ENCODE measurements around the gene FLT4. TPM values are rescaled to one million over a fixed set of nuclear protein-coding genes. Genes with fewer than 3 reads are reported as not detected.

FLT4 gene
- total and polyA plus RNA-seq, 2 of the 13 experiments (the other 11 are each of a cell fraction or from before 2014, with no cell fraction given), result not detected

- TF ChIP-seq PHF20 (CRISPR knock-in tag; IDR thresholded peaks at IDR 0.05), result no peak
- TF ChIP-seq JUND (CRISPR knock-in tag; IDR thresholded peaks at IDR 0.05), result no peak
- no peak for TF ChIP-seq NBN (conservative IDR thresholded peaks at IDR 0.05)
- TF ChIP-seq ARNT (IDR thresholded peaks at IDR 0.05), result no peak
- TF ChIP-seq ZNF597 (CRISPR knock-in tag; IDR thresholded peaks at IDR 0.05), result no peak
- no peak for TF ChIP-seq ZBTB38 (CRISPR knock-in tag; IDR thresholded peaks at IDR 0.05)
These were observed 36.1 kb downstream of the FLT4 start (continued) for GRCh38 chr5:180613188-180613813.

GRCh38 chr5:180612683-180613082, 36.7 kb downstream of the FLT4 start:
- WGBS (ENCODE audit: low lambda C conversion rate), result 16% methylated on average over 11 of the region's 15 CpGs
- no peak for FAIRE-seq
- no peak overlapping the region for H2AFZ ChIP-seq (ENCODE audit: low read length)
- H3K9me3 ChIP-seq (ENCODE audit: low read length), result no peaks in the 10 kb centered on the region
- H3K27me3 ChIP-seq (ENCODE audit: control insufficient read depth in 1 of 2, insufficient read depth in 2 of 2, low read length in 2 of 2), result peaks cover 24 to 68% of the 10 kb centered on the region in 2 experiments
- no peak overlapping the region for H3K9ac ChIP-seq (ENCODE audit: insufficient read depth, low read depth, low read length)
- no peak overlapping the region for H3K4me3 ChIP-seq (replicated peaks in 1 of 3; ENCODE audit: insufficient read depth in 1 of 3, low read depth in 2 of 3, low read length in 3 of 3)
- H3K4me1 ChIP-seq (ENCODE audit: insufficient read depth, low read length), result no peaks in the 10 kb centered on the region
- intact Hi-C loops (cut with micrococcal nuclease; ENCODE audit: unreplicated experiment) (no loop called here), in situ Hi-C loops (cut with HindIII; ENCODE audit: extremely low pct_ligation_motif_present, low pct_unique_long_range_greater_than_20kb) (loop anchor here (5.0 kb wide), 1 partner anchor 55 kb away; no protein-coding TSS in a partner anchor)
- CTCF ChIA-PET (ENCODE audit: low intra/inter-chr PET ratio, low total read pairs), result no interaction called here
- no peaks in the 10 kb centered on the region for H4K20me1 ChIP-seq (ENCODE audit: insufficient read depth, low read length)
- no peak for DNase-seq (ENCODE audit: low spot score)
- no peaks in the 10 kb centered on the region for H3K79me2 ChIP-seq (ENCODE audit: insufficient read depth, low read length)
- POLR2A ChIA-PET, result no interaction called here
- no peak overlapping the region for H3K4me2 ChIP-seq (ENCODE audit: low read depth, low read length)
- H3K27ac ChIP-seq (ENCODE audit: extremely low read length, insufficient read depth, low read length), result no peak overlapping the region
- ATAC-seq, result no peak
- no TSS peak for BruUV-seq (replicated peaks)
- H3K36me3 ChIP-seq (replicated peaks in 1 of 2; ENCODE audit: control insufficient read depth in 1 of 2, insufficient read depth in 2 of 2, low read length in 2 of 2), result no peaks in the 10 kb centered on the region
- no peak for TF ChIP-seq NFKBIZ (CRISPR knock-in tag; IDR thresholded peaks at IDR 0.05)
- TF ChIP-seq ZSCAN29 (CRISPR knock-in tag; conservative IDR thresholded peaks at IDR 0.05), result no peak
- no peak for TF ChIP-seq ZNF770 (CRISPR knock-in tag; IDR thresholded peaks at IDR 0.05)
- TF ChIP-seq ZNF234 (CRISPR knock-in tag; conservative IDR thresholded peaks at IDR 0.05), result no peak
- no peak for TF ChIP-seq SPEN (CRISPR knock-in tag; IDR thresholded peaks at IDR 0.05; ENCODE audit: low read depth)
- TF ChIP-seq NFYC (CRISPR knock-in tag; IDR thresholded peaks at IDR 0.05), result no peak
- TF ChIP-seq KIAA2018 (CRISPR knock-in tag; IDR thresholded peaks at IDR 0.05; ENCODE audit: borderline replicate concordance), result no peak
- TF ChIP-seq TEAD3 (CRISPR knock-in tag; optimal IDR thresholded peaks at IDR 0.05; ENCODE audit: borderline replicate concordance), result no peak
